ENCODE data around the gene TARBP2.

TARBP2 gene

GRCh38 chr12:53500776-53501614 lies at the start of gene TARBP2:
Gene TARBP2 (plus strand): TSS chr12:53501283. CDS start chr12:53501409, 126 bp downstream.
- peak; percentile 99 for DNase-seq (ENCODE audit: low spot score)

- DNase-seq (ENCODE audit: low spot score) = peak; percentile 99
Measured at GRCh38 chr12:53451661-53452158, 49.4 kb upstream of the TARBP2 start, which contains the start of gene PCBP2. Gene PCBP2 (plus strand): TSS chr12:53452102. CDS start chr12:53454801, 2,699 bp downstream.

GRCh38 chr12:53452159-53453077 lies 48.7 kb upstream of the TARBP2 start:
- peak; percentile 78 for DNase-seq (ENCODE audit: low spot score)

- DNase-seq (ENCODE audit: low spot score) = no peak
Measured at GRCh38 chr12:53453953-53454640, 47.0 kb upstream of the TARBP2 start.

- DNase-seq (ENCODE audit: low spot score) = no peak
Measured at GRCh38 chr12:53454707-53455106, 46.4 kb upstream of the TARBP2 start.

GRCh38 chr12:53456654-53457366 lies 44.3 kb upstream of the TARBP2 start:
- no peak for DNase-seq (ENCODE audit: low spot score)

- no peak for DNase-seq (ENCODE audit: low spot score)
Measured at GRCh38 chr12:53459097-53459496, 42.0 kb upstream of the TARBP2 start.

- DNase-seq (ENCODE audit: low spot score) = no peak
Measured at GRCh38 chr12:53461059-53461458, 40.0 kb upstream of the TARBP2 start.

- no peak for DNase-seq (ENCODE audit: low spot score)
Measured at GRCh38 chr12:53461591-53461990, 39.5 kb upstream of the TARBP2 start.

- DNase-seq (ENCODE audit: low spot score) = no peak
Measured at GRCh38 chr12:53462935-53463334, 38.1 kb upstream of the TARBP2 start.

- no peak for DNase-seq (ENCODE audit: low spot score)
Measured at GRCh38 chr12:53463802-53464560, 37.1 kb upstream of the TARBP2 start.

GRCh38 chr12:53464685-53465418 lies 36.2 kb upstream of the TARBP2 start:
- DNase-seq (ENCODE audit: low spot score) = no peak

GRCh38 chr12:53465679-53466078 lies 35.4 kb upstream of the TARBP2 start:
- no peak for DNase-seq (ENCODE audit: low spot score)

- DNase-seq (ENCODE audit: low spot score) = no peak
Measured at GRCh38 chr12:53466640-53467039, 34.4 kb upstream of the TARBP2 start.

GRCh38 chr12:53467082-53467481 lies 34.0 kb upstream of the TARBP2 start:
- DNase-seq (ENCODE audit: low spot score) = no peak

- DNase-seq (ENCODE audit: low spot score) = no peak
Measured at GRCh38 chr12:53467880-53468279, 33.2 kb upstream of the TARBP2 start.

- DNase-seq (ENCODE audit: low spot score) = no peak
Measured at GRCh38 chr12:53468282-53468681, 32.8 kb upstream of the TARBP2 start.

- no peak for DNase-seq (ENCODE audit: low spot score)
Measured at GRCh38 chr12:53472056-53472582, 29.0 kb upstream of the TARBP2 start.

- DNase-seq (ENCODE audit: low spot score) = peak; percentile 29
Measured at GRCh38 chr12:53474077-53474476, 27.0 kb upstream of the TARBP2 start.

- DNase-seq (ENCODE audit: low spot score) = no peak
Measured at GRCh38 chr12:53474819-53475218, 26.3 kb upstream of the TARBP2 start.

All from CD4-positive, alpha-beta T cell treated with Interleukin-2 at 100 ng/mL for 4 hours (primary cell).